Lung (tissue), 12 donors: Measurements from ENCODE around the gene CIB2. TPM values are rescaled to one million over a fixed set of nuclear protein-coding genes. Genes with fewer than 3 reads are reported as not detected.

ENCODE experiments used
- ATAC-seq: fragments of 200-7000 bp; cut with Tn5 transposase; one replicate; pipeline ENCODE4 v1.9.1; 2020; ENCODE audit warnings: moderate number of reproducible peaks; ENCODE audit not compliant: insufficient read depth, low FRiP score
- DNase-seq, 3 donors: peaks; one replicate each; pipeline ENCODE4 v3.0.0-alpha.2; 2013 to 2017
- H3K27ac ChIP-seq, 2 donors: one replicate each; pipeline ENCODE4 v1.5.1; 2013; ENCODE audit warnings: mild to moderate bottlenecking in 2 of 2, moderate library complexity in 2 of 2, control low read depth in 1 of 2, inconsistent platforms in 1 of 2, low read depth in 1 of 2, low read length in 1 of 2
- H3K27me3 ChIP-seq, 3 donors: one replicate each; pipeline ENCODE4 v1.5.1; 2013; ENCODE audit warnings: low read length in 2 of 3; ENCODE audit not compliant: control insufficient read depth in 3 of 3, insufficient read depth in 3 of 3
- H3K36me3 ChIP-seq, 4 donors: one replicate each; pipeline ENCODE4 v1.5.1; 2013; ENCODE audit warnings: low read length in 4 of 4, mild to moderate bottlenecking in 1 of 4, moderate library complexity in 1 of 4; ENCODE audit not compliant: control insufficient read depth in 4 of 4, insufficient read depth in 4 of 4
- H3K4me1 ChIP-seq, 5 donors: one replicate each; pipeline ENCODE4 v1.5.1; 2013; ENCODE audit warnings: low read length in 5 of 5, mild to moderate bottlenecking in 2 of 5, moderate library complexity in 1 of 5; ENCODE audit not compliant: control insufficient read depth in 5 of 5, insufficient read depth in 5 of 5
- H3K4me3 ChIP-seq: one replicate; pipeline ENCODE4 v1.5.1; 2013; ENCODE audit warnings: mild to moderate bottlenecking, control low read depth, moderate library complexity
- H3K9ac ChIP-seq, 2 donors: one replicate each; pipeline ENCODE4 v1.5.1; 2013; ENCODE audit warnings: low read length in 2 of 2, control low read depth in 1 of 2; ENCODE audit not compliant: insufficient read depth in 1 of 2
- H3K9me3 ChIP-seq, 4 donors: one replicate each; pipeline ENCODE4 v1.5.1; 2013; ENCODE audit warnings: low read length in 3 of 4, mild to moderate bottlenecking in 1 of 4, moderate library complexity in 1 of 4; ENCODE audit not compliant: control insufficient read depth in 4 of 4, insufficient read depth in 3 of 4
- WGBS, 2 donors: extraction: QIAGEN DNeasy Blood & Tissue Kit; methylation state at CpG; one replicate each; pipeline ENCODE4 v1.1.7; 2013; 5-methylcytosine and 5-hydroxymethylcytosine counted together
- polyA plus RNA-seq, 2 donors: library from polyadenylated mRNA; stranded (reverse); fragments of 200-250 nt; gene quantifications; one replicate each; pipeline ENCODE4 v1.2.1, GENCODE V29; 2013
- total RNA-seq, 2 donors: library from RNA; depleted of rRNA in 1 of 2; stranded (reverse); fragments of >200 nt in 1 of 2; gene quantifications; one replicate each; pipeline ENCODE4 v1.2.1, GENCODE V29; 2014 to 2021
- TF ChIP-seq, protein P1 (sequence below): IDR thresholded peaks from 2 replicates; pipeline ENCODE4 v1.5.1; 2012; ENCODE audit warnings: mild to moderate bottlenecking; ENCODE audit errors: control extremely low read depth, extremely low read depth
- donor health status: control.
- donor health status: control.
- donor health status: Bipolar disorder and iron deficiency.
- donor health status: healthy.
- donor health status: DM: yes; HTN: yes; CAD: no.

Gene CIB2
- total and polyA plus RNA-seq, 4 donors, result 0.95 to 9.8 (median 2.1) TPM

DNA sequence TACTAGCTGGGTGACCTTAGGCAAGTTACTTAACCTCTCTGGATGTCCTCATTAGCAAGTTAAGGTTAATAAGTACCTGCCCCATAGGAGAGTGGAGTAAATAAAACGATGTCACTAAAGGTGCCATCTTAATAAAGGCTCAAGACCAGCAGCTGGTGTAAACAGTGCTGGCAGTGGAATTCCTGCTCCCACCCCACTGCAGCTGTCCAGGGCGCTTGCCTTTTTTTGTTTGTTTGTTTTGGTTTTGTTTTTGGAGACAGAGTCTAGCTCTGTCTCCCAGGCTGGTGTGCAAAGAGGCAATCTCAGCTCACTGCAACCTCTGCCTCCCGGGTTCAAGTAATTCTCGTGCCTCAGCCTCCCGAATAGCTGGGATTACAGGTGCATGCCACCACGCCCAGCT is 46.8 kb upstream of the CIB2 start:
- H3K4me1 ChIP-seq, result no peaks in the 10 kb centered on the region
- 84 to 89% methylated on average over 6 of the region's 6 CpGs for WGBS, 2 donors
- no peak for ATAC-seq

GRCh38 chr15:78177447-78177873 is 46.2 kb upstream of the CIB2 start:
- Histone ChIP-seq H3K27ac (no peak overlapping the region), H3K4me3 (no peak overlapping the region), H3K4me1 (no peaks in the 10 kb centered on the region), H3K9ac (no peak overlapping the region), H3K27me3 (no peaks in the 10 kb centered on the region), H3K36me3 (peaks cover 0 to 4% (median under 1%) of the 10 kb centered on the region in 4 donors), H3K9me3 (no peaks in the 10 kb centered on the region)
- TF ChIP-seq, protein P1, sequence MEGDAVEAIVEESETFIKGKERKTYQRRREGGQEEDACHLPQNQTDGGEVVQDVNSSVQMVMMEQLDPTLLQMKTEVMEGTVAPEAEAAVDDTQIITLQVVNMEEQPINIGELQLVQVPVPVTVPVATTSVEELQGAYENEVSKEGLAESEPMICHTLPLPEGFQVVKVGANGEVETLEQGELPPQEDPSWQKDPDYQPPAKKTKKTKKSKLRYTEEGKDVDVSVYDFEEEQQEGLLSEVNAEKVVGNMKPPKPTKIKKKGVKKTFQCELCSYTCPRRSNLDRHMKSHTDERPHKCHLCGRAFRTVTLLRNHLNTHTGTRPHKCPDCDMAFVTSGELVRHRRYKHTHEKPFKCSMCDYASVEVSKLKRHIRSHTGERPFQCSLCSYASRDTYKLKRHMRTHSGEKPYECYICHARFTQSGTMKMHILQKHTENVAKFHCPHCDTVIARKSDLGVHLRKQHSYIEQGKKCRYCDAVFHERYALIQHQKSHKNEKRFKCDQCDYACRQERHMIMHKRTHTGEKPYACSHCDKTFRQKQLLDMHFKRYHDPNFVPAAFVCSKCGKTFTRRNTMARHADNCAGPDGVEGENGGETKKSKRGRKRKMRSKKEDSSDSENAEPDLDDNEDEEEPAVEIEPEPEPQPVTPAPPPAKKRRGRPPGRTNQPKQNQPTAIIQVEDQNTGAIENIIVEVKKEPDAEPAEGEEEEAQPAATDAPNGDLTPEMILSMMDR, result no peak
- WGBS, 2 donors, result 37 to 42% methylated on average over 12 of the region's 12 CpGs
- DNase-seq (peak; percentile 1 to 31 (median 14)), ATAC-seq (no peak)

More for the DNA sequence above, 46.8 kb upstream of the CIB2 start:
- Histone ChIP-seq H3K4me3 (no peak overlapping the region), H3K27me3 (no peaks in the 10 kb centered on the region), H3K9me3 (no peaks in the 10 kb centered on the region), H3K36me3 (no peaks in the 10 kb centered on the region), H3K27ac (no peak overlapping the region), H3K9ac (no peak overlapping the region)
- TF ChIP-seq, protein P1, result no peak
- peak in 1 of 3 donors; percentile 2 for DNase-seq

DNA sequence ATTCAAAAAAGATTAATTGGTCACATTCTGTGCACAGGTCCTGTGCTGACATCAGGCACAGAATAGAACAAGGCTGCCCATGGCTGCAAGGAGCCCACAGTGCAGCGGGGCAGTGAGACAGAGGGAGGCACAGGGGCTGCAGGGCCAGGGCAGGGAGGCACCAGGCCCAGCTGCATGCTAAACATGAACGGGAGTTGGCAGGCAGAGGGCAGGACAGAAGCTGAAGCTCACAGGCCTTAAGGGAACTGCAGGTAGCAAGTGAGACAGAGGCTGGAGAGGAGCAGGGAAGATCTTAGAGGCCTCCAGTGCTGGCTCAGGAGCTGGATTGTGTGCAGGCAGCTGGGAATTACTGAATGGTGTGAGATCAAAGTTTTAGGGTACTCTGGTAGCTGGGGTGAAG is 44.1 kb upstream of the CIB2 start:
- DNase-seq (no peak), ATAC-seq (no peak)
- H3K9me3 ChIP-seq, result peaks cover 0 to 2% (median 0%) of the 10 kb centered on the region in 4 donors
- no peak overlapping the region for H3K9ac ChIP-seq
- TF ChIP-seq, protein P1, result no peak
- no peak overlapping the region for H3K4me3 ChIP-seq
- peaks cover 0 to 1% (median 0%) of the 10 kb centered on the region in 5 donors for H3K4me1 ChIP-seq
- no peaks in the 10 kb centered on the region for H3K27me3 ChIP-seq
- H3K36me3 ChIP-seq, result peaks cover 10 to 19% (median 17%) of the 10 kb centered on the region in 4 donors
- 20 to 88% methylated on average over 2 of the region's 2 CpGs for WGBS, 2 donors
- H3K27ac ChIP-seq, result no peak overlapping the region

DNA sequence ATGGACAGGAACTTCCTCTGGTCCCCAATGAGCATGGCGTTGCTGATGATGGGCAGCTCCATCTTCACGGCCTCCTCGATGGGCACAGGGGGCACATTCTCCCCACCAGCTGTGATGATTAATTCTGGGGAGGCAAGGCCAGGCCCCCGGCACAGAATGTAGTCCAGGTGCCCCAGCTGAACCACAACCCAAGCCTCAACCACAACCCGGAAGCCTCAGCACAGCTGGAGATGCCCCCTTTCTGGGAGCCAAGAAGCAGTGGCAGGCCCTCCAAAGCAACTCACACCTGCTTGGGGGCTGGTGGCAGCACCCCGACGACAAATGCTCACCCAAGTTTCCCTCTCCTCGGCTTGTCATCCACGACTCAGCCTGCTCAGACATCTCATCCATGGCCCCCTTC is 43.2 kb upstream of the CIB2 start:
- WGBS, 2 donors, result 31 to 63% methylated on average over 9 of the region's 9 CpGs
- no peak overlapping the region for H3K4me3 ChIP-seq

More for the DNA sequence above, 43.2 kb upstream of the CIB2 start:
- no peak for DNase-seq
- peaks cover 0 to 2% (median 0%) of the 10 kb centered on the region in 4 donors for H3K9me3 ChIP-seq
- TF ChIP-seq, protein P1, result no peak
- H3K9ac ChIP-seq, result no peak overlapping the region
- H3K36me3 ChIP-seq, result peaks cover 14 to 22% (median 19%) of the 10 kb centered on the region in 4 donors
- no peaks in the 10 kb centered on the region for H3K27me3 ChIP-seq
- no peak overlapping the region for H3K27ac ChIP-seq
- no peak for ATAC-seq
- H3K4me1 ChIP-seq, result peaks cover 0 to 1% (median 0%) of the 10 kb centered on the region in 5 donors
